IPS-15b (cell line): ENCODE measurements around the gene LNPEP.

Experiments used
- H3K27me3 ChIP-seq: one replicate; pipeline ENCODE4 v1.6.1; 2013; ENCODE audit warnings: low read length; ENCODE audit not compliant: control insufficient read depth, insufficient read depth
- H3K36me3 ChIP-seq: one replicate; pipeline ENCODE4 v1.6.1; 2013; ENCODE audit warnings: low read length; ENCODE audit not compliant: control insufficient read depth, insufficient read depth
- H3K4me1 ChIP-seq: one replicate; pipeline ENCODE4 v1.6.1; 2013; ENCODE audit warnings: mild to moderate bottlenecking, low read length; ENCODE audit not compliant: control insufficient read depth, insufficient read depth
- H3K4me3 ChIP-seq: one replicate; pipeline ENCODE4 v1.5.1; 2013; ENCODE audit warnings: low read depth, low read length
- H3K9ac ChIP-seq: one replicate; pipeline ENCODE4 v1.6.1; 2013; ENCODE audit warnings: low read depth, mild to moderate bottlenecking, low read length
- H3K9me3 ChIP-seq: one replicate; pipeline ENCODE4 v1.6.1; 2013; ENCODE audit warnings: mild to moderate bottlenecking, low read length; ENCODE audit not compliant: control insufficient read depth, insufficient read depth

LNPEP gene

GRCh38 chr5:97010606-97011005 lies 74.7 kb downstream of the LNPEP start:
- Histone ChIP-seq H3K27me3 (no peaks in the 10 kb centered on the region), H3K36me3 (no peaks in the 10 kb centered on the region), H3K4me1 (no peaks in the 10 kb centered on the region), H3K4me3 (no peak overlapping the region), H3K9me3 (no peaks in the 10 kb centered on the region), H3K9ac (no peak overlapping the region)

- no peak overlapping the region for H3K9ac ChIP-seq
- H3K4me3 ChIP-seq: no peak overlapping the region
- no peaks in the 10 kb centered on the region for H3K36me3 ChIP-seq
- H3K27me3 ChIP-seq: no peaks in the 10 kb centered on the region
- H3K4me1 ChIP-seq: no peaks in the 10 kb centered on the region
- no peaks in the 10 kb centered on the region for H3K9me3 ChIP-seq
Observed at GRCh38 chr5:97011567-97011966, 75.7 kb downstream of the LNPEP start.

DNA sequence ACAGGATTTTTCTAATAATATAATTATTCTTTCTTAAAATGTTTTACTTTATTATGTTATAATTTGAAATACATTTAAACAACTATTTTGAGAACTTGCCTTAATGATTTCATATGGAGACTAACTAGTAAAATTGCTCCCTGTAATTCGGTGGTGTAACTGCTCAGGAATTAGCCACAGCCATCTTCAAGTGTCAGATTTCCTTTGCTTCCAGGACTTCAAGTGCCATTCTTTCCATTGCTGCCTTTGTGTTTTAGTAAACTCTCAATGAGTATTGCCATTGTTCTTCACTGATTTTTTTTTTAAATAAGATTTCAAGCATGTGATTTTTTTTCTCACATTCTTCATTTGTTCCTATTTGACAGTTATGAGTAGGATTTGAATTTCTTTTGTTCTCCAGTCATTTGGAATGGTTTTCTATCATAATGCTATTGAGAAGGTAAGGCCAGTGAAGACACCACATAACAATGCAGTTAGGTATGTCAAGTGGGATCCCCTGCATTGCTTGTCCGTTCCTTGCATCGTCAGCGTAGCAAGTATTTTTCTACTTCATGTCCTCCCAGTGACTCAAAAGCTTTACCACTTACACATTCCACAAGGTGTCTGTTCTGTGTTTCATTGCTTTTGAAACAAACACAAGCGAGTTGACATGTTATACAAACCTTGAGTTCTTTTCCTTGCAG lies 83.7 kb downstream of the LNPEP start:
- Histone ChIP-seq H3K27me3 (no peaks in the 10 kb centered on the region), H3K36me3 (no peaks in the 10 kb centered on the region), H3K9ac (no peak overlapping the region), H3K4me1 (no peaks in the 10 kb centered on the region), H3K4me3 (no peak overlapping the region), H3K9me3 (no peaks in the 10 kb centered on the region)

DNA sequence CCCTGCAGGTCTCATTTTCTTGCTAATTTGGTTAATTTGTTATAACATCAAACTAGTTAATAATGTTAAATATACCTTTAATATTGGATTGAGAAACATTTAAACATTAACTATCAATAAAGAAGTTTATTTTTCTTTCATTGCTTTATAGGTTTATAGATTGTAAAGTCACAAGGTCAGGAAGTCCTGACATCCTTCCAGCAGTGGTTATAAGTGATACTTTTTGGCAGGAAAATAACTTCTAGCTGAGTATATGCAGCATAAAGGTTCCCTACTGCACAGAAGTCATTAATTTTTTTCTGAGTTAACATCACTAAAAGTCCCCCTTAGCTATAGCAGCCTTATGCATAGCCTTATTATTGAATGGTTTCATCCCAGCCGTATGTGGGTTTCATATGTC lies 85.5 kb downstream of the LNPEP start:
- Histone ChIP-seq H3K9me3 (no peaks in the 10 kb centered on the region), H3K4me1 (no peaks in the 10 kb centered on the region), H3K9ac (no peak overlapping the region), H3K27me3 (no peaks in the 10 kb centered on the region), H3K4me3 (no peak overlapping the region), H3K36me3 (no peaks in the 10 kb centered on the region)

DNA sequence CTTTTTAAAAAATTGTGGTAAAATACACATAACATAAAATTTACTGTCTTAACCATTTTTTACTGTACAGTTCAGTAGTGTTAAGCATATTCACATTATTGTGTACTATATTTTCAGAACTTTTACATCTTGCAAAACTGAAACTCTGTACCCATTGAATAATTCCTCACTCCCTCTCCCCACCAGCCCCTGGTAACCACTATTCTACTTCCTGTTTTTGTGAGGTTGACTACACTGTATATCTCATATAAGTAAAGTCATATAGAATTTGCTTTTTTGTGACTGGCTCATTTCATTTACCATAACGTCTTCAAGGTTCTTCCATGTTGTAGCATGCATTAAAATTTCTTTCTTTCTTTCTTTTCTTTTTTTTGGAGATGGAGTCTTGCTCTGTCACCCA lies 87.0 kb downstream of the LNPEP start:
- no peaks in the 10 kb centered on the region for H3K36me3 ChIP-seq

DNA sequence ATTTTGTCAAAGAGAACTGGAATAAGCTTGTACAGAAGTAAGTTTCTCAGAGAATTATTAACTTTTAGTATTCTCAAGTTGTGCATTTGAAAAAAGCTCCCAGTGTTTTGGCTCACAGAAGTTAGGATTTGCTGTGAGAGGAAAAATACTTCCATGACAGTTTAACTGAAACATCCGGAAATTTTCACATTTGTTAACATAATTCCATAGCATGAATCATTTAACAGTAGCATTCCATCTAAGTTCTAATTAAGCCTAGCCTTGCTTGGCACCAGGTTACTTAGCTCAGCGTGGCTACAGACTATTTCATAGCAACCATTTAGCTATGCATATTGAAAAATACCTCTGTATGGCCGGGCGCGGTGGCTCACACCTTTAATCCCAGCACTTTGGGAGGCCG lies 90.8 kb downstream of the LNPEP start:
- Histone ChIP-seq H3K4me3 (no peak overlapping the region), H3K9ac (no peak overlapping the region), H3K9me3 (no peaks in the 10 kb centered on the region), H3K27me3 (no peaks in the 10 kb centered on the region), H3K36me3 (no peaks in the 10 kb centered on the region), H3K4me1 (no peaks in the 10 kb centered on the region)

More for the DNA sequence above, 87.0 kb downstream of the LNPEP start:
- Histone ChIP-seq H3K9me3 (no peaks in the 10 kb centered on the region), H3K4me1 (no peaks in the 10 kb centered on the region), H3K27me3 (no peaks in the 10 kb centered on the region), H3K4me3 (no peak overlapping the region), H3K9ac (no peak overlapping the region)

DNA sequence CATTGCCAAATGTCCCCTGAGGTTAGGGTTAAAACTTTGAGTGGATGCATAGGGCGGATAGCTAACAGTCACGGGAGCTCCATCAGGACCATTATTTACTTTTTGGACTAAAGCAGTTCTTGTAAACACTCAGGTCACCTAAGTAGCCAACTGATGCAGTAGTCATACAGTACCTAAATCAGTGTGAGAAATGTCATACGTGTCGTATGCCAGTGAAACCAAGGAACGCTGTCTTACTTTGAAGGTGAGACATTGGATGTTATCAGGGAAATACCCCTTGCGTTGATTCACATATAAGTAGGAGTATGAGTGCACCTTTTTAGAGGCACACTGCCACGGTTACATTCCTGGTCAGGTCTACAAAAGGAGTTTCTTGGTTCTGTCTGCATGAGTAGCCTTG lies 101.9 kb downstream of the LNPEP start:
- H3K4me3 ChIP-seq: no peak overlapping the region
- H3K27me3 ChIP-seq: no peaks in the 10 kb centered on the region
- H3K36me3 ChIP-seq: no peaks in the 10 kb centered on the region
- H3K4me1 ChIP-seq: no peaks in the 10 kb centered on the region
- no peak overlapping the region for H3K9ac ChIP-seq
- no peaks in the 10 kb centered on the region for H3K9me3 ChIP-seq

- Histone ChIP-seq H3K9me3 (no peaks in the 10 kb centered on the region), H3K9ac (no peak overlapping the region), H3K4me3 (no peak overlapping the region), H3K36me3 (no peaks in the 10 kb centered on the region), H3K4me1 (peaks cover 4% of the 10 kb centered on the region), H3K27me3 (no peaks in the 10 kb centered on the region)
Observed at GRCh38 chr5:97041239-97041638, 105.4 kb downstream of the LNPEP start.

DNA sequence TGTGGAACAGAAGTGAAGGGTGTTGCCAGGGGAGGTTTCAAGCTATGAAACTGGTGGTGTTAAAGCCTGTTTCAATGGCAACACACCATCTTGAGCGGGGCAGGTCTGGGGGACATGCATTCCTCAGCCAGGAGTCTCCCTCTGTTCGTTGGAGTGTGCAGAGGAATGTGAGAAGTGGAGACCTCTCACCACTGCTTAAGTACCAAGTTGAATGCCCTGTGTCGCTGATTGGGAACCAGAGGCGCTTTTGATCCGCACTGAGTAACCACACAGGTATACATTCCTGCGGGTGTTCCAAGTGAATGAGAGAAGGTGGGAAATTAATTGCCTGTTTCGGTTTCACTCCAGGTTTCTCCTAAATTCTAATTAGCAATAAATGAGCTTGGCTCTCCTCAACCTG lies 107.1 kb downstream of the LNPEP start:
- H3K9ac ChIP-seq: no peak overlapping the region

DNA sequence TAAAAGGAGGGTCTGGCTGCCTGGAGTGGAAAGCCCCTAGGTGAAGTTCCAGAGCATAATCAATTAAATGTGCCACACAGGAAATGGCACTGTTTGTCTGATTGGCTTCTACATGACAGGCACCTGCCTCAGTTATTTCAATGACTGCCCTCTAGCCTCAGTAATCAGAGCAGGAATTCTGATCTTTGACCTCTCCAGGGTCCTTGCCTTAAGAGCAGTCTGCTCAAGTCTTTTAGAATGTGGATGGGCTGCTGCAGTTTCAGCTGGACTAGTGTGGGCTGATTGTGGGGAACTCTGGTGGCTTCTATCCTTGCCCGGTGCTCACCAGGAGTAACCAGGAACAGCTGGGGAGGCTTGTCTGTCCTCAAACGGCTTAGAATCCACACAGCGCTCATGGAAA lies 107.6 kb downstream of the LNPEP start:
- H3K9me3 ChIP-seq: no peaks in the 10 kb centered on the region
- H3K27me3 ChIP-seq: no peaks in the 10 kb centered on the region
- H3K36me3 ChIP-seq: no peaks in the 10 kb centered on the region
- no peak overlapping the region for H3K9ac ChIP-seq
- H3K4me1 ChIP-seq: peaks cover 4% of the 10 kb centered on the region
- H3K4me3 ChIP-seq: no peak overlapping the region

More for the DNA sequence above, 107.1 kb downstream of the LNPEP start:
- no peaks in the 10 kb centered on the region for H3K36me3 ChIP-seq
- no peaks in the 10 kb centered on the region for H3K27me3 ChIP-seq
- peaks cover 4% of the 10 kb centered on the region for H3K4me1 ChIP-seq
- no peak overlapping the region for H3K4me3 ChIP-seq
- H3K9me3 ChIP-seq: no peaks in the 10 kb centered on the region

GRCh38 chr5:97044052-97044451 lies 108.2 kb downstream of the LNPEP start:
- no peaks in the 10 kb centered on the region for H3K27me3 ChIP-seq

GRCh38 chr5:97046270-97046982 lies 110.5 kb downstream of the LNPEP start:
- Histone ChIP-seq H3K4me1 (peaks cover 4% of the 10 kb centered on the region), H3K9ac (no peak overlapping the region), H3K4me3 (no peak overlapping the region), H3K36me3 (no peaks in the 10 kb centered on the region), H3K27me3 (no peaks in the 10 kb centered on the region), H3K9me3 (no peaks in the 10 kb centered on the region)

More at GRCh38 chr5:97044052-97044451, 108.2 kb downstream of the LNPEP start:
- Histone ChIP-seq H3K4me3 (no peak overlapping the region), H3K9ac (no peak overlapping the region), H3K4me1 (peaks cover 4% of the 10 kb centered on the region), H3K36me3 (no peaks in the 10 kb centered on the region), H3K9me3 (no peaks in the 10 kb centered on the region)
